LNCAP (cell line): ENCODE measurements around the gene GIN1.

Experiments used
- CTCF ChIP-seq: fragments of 450-650 bp; IDR thresholded peaks from 2 replicates; pipeline ENCODE4 v1.5.1; 2017; ENCODE audit warnings: mild to moderate bottlenecking

GIN1 gene

GRCh38 chr5:103119070-103119764 lies 721 bp downstream of the GIN1 start:
- TF ChIP-seq CTCF, result no peak

- TF ChIP-seq CTCF, result no peak
These were observed 2.4 kb downstream of the GIN1 start for GRCh38 chr5:103117471-103117991.

- no peak for TF ChIP-seq CTCF
These were observed 5.5 kb downstream of the GIN1 start for GRCh38 chr5:103114440-103114839.

- TF ChIP-seq CTCF, result no peak
These were observed 7.0 kb downstream of the GIN1 start for GRCh38 chr5:103112910-103113309.

GRCh38 chr5:103111468-103111867 lies 8.5 kb downstream of the GIN1 start:
- no peak for TF ChIP-seq CTCF

- TF ChIP-seq CTCF, result no peak
These were observed 9.5 kb downstream of the GIN1 start for GRCh38 chr5:103110403-103110802.

GRCh38 chr5:103109277-103109676 lies 10.7 kb downstream of the GIN1 start:
- no peak for TF ChIP-seq CTCF

GRCh38 chr5:103108086-103108485 lies 11.9 kb downstream of the GIN1 start:
- no peak for TF ChIP-seq CTCF
